ENCODE results near the gene DYNC1H1. TPM values are rescaled to one million over a fixed set of nuclear protein-coding genes. Genes with fewer than 3 reads are reported as not detected.
A peak's percentile ranks its signal among the peaks of the same experiment; 100 is the strongest.
"Not testable (repeated sequence)": the region's sequence is repeated elsewhere in the genome, so short reads cannot be mapped to it uniquely, and the experiment has no call there.

Gene DYNC1H1
- total RNA-seq, 1 experiment from 2014 or later: 833 TPM

GRCh38 chr14:102063109-102063807, 98.9 kb downstream of the DYNC1H1 start:
- no peaks in the 10 kb centered on the region for H3K27me3 ChIP-seq (replicated peaks; ENCODE audit: insufficient read depth, low read depth, low read length, poor library complexity)
- intact Hi-C loops (cut with micrococcal nuclease; ENCODE audit: unreplicated experiment): loop anchor here (1.0 to 5.0 kb wide), 3 partner anchors 33 to 252 kb away; partner anchors contain the start of gene DYNC1H1
- TF ChIP-seq CTCF (conservative IDR thresholded peaks at IDR 0.05; ENCODE audit: low read depth, low read length): peak; percentile 72
- no peak for TF ChIP-seq EZH2 (IDR thresholded peaks at IDR 0.05; ENCODE audit: borderline replicate concordance, low read depth, low read length, poor library complexity, severe bottlenecking)
- no peak overlapping the region for H3K4me3 ChIP-seq (ENCODE audit: low read depth, low read length, poor library complexity, severe bottlenecking)
- DNase-seq (ENCODE audit: low spot score): peak; percentile 95
- no peaks in the 10 kb centered on the region for H3K9me3 ChIP-seq (ENCODE audit: low read depth, low read length, poor library complexity, severe bottlenecking)
- BruUV-seq (replicated peaks): no TSS peak
- POLR2A ChIA-PET (ENCODE audit: low non-redundant PET): interaction anchor here (0.6 kb wide), 3 partner anchors 36 to 698 kb away, joined by 3 to 14 read pairs (median 5); no protein-coding TSS in a partner anchor
- H3K27ac ChIP-seq (ENCODE audit: low read depth, low read length, poor library complexity, severe bottlenecking): no peak overlapping the region
- H3K4me1 ChIP-seq (ENCODE audit: insufficient read depth, low read length, poor library complexity, severe bottlenecking): peaks cover 4% of the 10 kb centered on the region
- CTCF ChIA-PET: interaction anchor here (0.5 to 1.5 kb wide), 10 partner anchors 9 to 356 kb away, joined by 4 to 11 read pairs (median 6); no protein-coding TSS in a partner anchor
- no peaks in the 10 kb centered on the region for H3K36me3 ChIP-seq (ENCODE audit: insufficient read depth, low read length, poor library complexity, severe bottlenecking)

GRCh38 chr14:102063808-102064429, 99.5 kb downstream of the DYNC1H1 start:
- intact Hi-C loops (cut with micrococcal nuclease; ENCODE audit: unreplicated experiment): loop anchor here (1.0 to 5.0 kb wide), 3 partner anchors 32 to 251 kb away; partner anchors contain the start of gene DYNC1H1
- TF ChIP-seq EZH2 (IDR thresholded peaks at IDR 0.05; ENCODE audit: borderline replicate concordance, low read depth, low read length, poor library complexity, severe bottlenecking) (no peak), CTCF (conservative IDR thresholded peaks at IDR 0.05; ENCODE audit: low read depth, low read length) (no peak)
- Histone ChIP-seq H3K4me3 (ENCODE audit: low read depth, low read length, poor library complexity, severe bottlenecking) (no peak overlapping the region), H3K36me3 (ENCODE audit: insufficient read depth, low read length, poor library complexity, severe bottlenecking) (no peaks in the 10 kb centered on the region), H3K9me3 (ENCODE audit: low read depth, low read length, poor library complexity, severe bottlenecking) (no peaks in the 10 kb centered on the region), H3K4me1 (ENCODE audit: insufficient read depth, low read length, poor library complexity, severe bottlenecking) (peaks cover 4% of the 10 kb centered on the region), H3K27ac (ENCODE audit: low read depth, low read length, poor library complexity, severe bottlenecking) (no peak overlapping the region), H3K27me3 (replicated peaks; ENCODE audit: insufficient read depth, low read depth, low read length, poor library complexity) (no peaks in the 10 kb centered on the region)
- ChIA-PET CTCF (interaction anchor here (1.4 to 1.5 kb wide), 3 partner anchors 33 to 250 kb away, joined by 6 to 11 read pairs (median 10); no protein-coding TSS in a partner anchor), POLR2A (ENCODE audit: low non-redundant PET) (no interaction called here)
- no peak for DNase-seq (ENCODE audit: low spot score)
- BruUV-seq (replicated peaks): no TSS peak

GRCh38 chr14:102064590-102064989, 100.2 kb downstream of the DYNC1H1 start:
- intact Hi-C loops (cut with micrococcal nuclease; ENCODE audit: unreplicated experiment): loop anchor here (5.0 kb wide), 1 partner anchor 102 kb away; the partner anchor contains the start of gene DYNC1H1
- POLR2A ChIA-PET (ENCODE audit: low non-redundant PET); H3K4me1 ChIP-seq (ENCODE audit: insufficient read depth, low read length, poor library complexity, severe bottlenecking); H3K27ac ChIP-seq (ENCODE audit: low read depth, low read length, poor library complexity, severe bottlenecking); BruUV-seq (replicated peaks); H3K36me3 ChIP-seq (ENCODE audit: insufficient read depth, low read length, poor library complexity, severe bottlenecking); H3K4me3 ChIP-seq (ENCODE audit: low read depth, low read length, poor library complexity, severe bottlenecking); H3K27me3 ChIP-seq (replicated peaks; ENCODE audit: insufficient read depth, low read depth, low read length, poor library complexity); CTCF ChIA-PET; DNase-seq (ENCODE audit: low spot score); H3K9me3 ChIP-seq (ENCODE audit: low read depth, low read length, poor library complexity, severe bottlenecking): not testable (repeated sequence)
